ENCODE results near the gene CLEC4M.

The CLEC4M gene

DNA sequence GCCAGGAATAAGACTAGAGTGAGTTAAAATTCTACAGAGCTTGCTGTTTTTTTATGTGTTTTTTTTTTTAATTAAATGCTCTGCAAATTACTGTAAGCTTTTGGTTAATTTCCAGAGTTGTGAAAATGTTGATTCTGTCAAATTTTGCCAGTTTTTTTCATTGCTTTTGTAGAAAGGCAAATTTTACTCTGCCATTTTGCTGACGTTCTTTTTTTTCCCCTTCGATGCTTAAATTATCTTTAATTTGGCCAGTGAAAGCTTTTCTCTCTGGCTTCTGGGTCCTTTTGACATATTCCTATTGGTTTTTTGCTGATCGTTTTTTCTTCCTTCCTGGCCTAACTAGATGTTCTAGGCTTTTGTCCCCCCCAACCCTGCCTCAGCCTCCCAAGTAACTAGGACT lies 43.2 kb downstream of the CLEC4M start:
- H3K27ac ChIP-seq (ENCODE audit: low read length), result no peak overlapping the region
- H3K27me3 ChIP-seq (ENCODE audit: insufficient read depth, low read length, poor library complexity), result no peaks in the 10 kb centered on the region
- no peak overlapping the region for H3K4me3 ChIP-seq (ENCODE audit: low read depth in 1 of 2, low read length in 2 of 2)
- no peak overlapping the region for H2AFZ ChIP-seq (ENCODE audit: low read depth, low read length)
- no peaks in the 10 kb centered on the region for H4K20me1 ChIP-seq (ENCODE audit: insufficient read depth, low read length)
- ATAC-seq (ENCODE audit: insufficient read depth, low read depth) (no peak), DNase-seq (no peak)
- no peak overlapping the region for H3K9ac ChIP-seq (ENCODE audit: low read depth, low read length)
- TF ChIP-seq, protein P1, sequence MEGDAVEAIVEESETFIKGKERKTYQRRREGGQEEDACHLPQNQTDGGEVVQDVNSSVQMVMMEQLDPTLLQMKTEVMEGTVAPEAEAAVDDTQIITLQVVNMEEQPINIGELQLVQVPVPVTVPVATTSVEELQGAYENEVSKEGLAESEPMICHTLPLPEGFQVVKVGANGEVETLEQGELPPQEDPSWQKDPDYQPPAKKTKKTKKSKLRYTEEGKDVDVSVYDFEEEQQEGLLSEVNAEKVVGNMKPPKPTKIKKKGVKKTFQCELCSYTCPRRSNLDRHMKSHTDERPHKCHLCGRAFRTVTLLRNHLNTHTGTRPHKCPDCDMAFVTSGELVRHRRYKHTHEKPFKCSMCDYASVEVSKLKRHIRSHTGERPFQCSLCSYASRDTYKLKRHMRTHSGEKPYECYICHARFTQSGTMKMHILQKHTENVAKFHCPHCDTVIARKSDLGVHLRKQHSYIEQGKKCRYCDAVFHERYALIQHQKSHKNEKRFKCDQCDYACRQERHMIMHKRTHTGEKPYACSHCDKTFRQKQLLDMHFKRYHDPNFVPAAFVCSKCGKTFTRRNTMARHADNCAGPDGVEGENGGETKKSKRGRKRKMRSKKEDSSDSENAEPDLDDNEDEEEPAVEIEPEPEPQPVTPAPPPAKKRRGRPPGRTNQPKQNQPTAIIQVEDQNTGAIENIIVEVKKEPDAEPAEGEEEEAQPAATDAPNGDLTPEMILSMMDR (IDR thresholded peaks at IDR 0.05; ENCODE audit: borderline replicate concordance, extremely low read depth, low read length, poor library complexity, severe bottlenecking), result no peak
- no peak for TF ChIP-seq EZH2 (IDR thresholded peaks at IDR 0.05; ENCODE audit: borderline replicate concordance, low read depth, low read length, severe bottlenecking)
- no peak overlapping the region for H3K4me2 ChIP-seq (ENCODE audit: insufficient read depth, low read length)
- no peaks in the 10 kb centered on the region for H3K79me2 ChIP-seq (ENCODE audit: insufficient read depth, low read length)
- no peaks in the 10 kb centered on the region for H3K36me3 ChIP-seq (ENCODE audit: insufficient read depth, low read length)
- no peaks in the 10 kb centered on the region for H3K4me1 ChIP-seq (ENCODE audit: insufficient read depth, low read length)
- no peaks in the 10 kb centered on the region for H3K9me3 ChIP-seq (ENCODE audit: insufficient read depth, low read length, severe bottlenecking)

DNA sequence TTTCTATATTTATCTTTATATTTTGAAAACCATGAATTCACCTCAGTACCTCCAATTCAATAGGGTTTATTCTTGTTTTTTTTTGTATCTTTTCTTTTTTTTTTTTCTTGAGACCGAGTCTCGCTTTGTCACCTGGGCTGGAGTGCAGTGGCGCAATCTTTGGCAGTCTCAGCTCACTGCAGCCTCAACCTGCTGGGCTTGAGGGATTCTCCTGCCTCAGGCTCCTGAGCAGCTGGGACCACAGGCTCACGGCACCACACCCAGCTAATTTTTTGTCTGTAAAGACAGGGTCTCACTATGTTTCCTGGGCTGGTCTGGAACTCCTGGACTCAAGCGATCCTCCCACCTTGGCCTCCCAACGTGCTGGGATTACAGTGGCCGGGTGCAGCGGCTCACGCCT lies 43.8 kb downstream of the CLEC4M start:
- DNase-seq (no peak), ATAC-seq (ENCODE audit: insufficient read depth, low read depth) (no peak)
- H3K9me3 ChIP-seq (ENCODE audit: insufficient read depth, low read length, severe bottlenecking), result no peaks in the 10 kb centered on the region
- H3K27ac ChIP-seq (ENCODE audit: low read length), result no peak overlapping the region
- no peak overlapping the region for H3K4me2 ChIP-seq (ENCODE audit: insufficient read depth, low read length)
- no peak overlapping the region for H2AFZ ChIP-seq (ENCODE audit: low read depth, low read length)
- TF ChIP-seq EZH2 (IDR thresholded peaks at IDR 0.05; ENCODE audit: borderline replicate concordance, low read depth, low read length, severe bottlenecking), result no peak
- TF ChIP-seq, protein P1 (IDR thresholded peaks at IDR 0.05; ENCODE audit: borderline replicate concordance, extremely low read depth, low read length, poor library complexity, severe bottlenecking), result no peak
- H3K9ac ChIP-seq (ENCODE audit: low read depth, low read length), result no peak overlapping the region
- no peaks in the 10 kb centered on the region for H4K20me1 ChIP-seq (ENCODE audit: insufficient read depth, low read length)
- no peak overlapping the region for H3K4me3 ChIP-seq (ENCODE audit: low read depth in 1 of 2, low read length in 2 of 2)
- no peaks in the 10 kb centered on the region for H3K36me3 ChIP-seq (ENCODE audit: insufficient read depth, low read length)
- H3K4me1 ChIP-seq (ENCODE audit: insufficient read depth, low read length), result no peaks in the 10 kb centered on the region
- no peaks in the 10 kb centered on the region for H3K27me3 ChIP-seq (ENCODE audit: insufficient read depth, low read length, poor library complexity)
- no peaks in the 10 kb centered on the region for H3K79me2 ChIP-seq (ENCODE audit: insufficient read depth, low read length)

DNA sequence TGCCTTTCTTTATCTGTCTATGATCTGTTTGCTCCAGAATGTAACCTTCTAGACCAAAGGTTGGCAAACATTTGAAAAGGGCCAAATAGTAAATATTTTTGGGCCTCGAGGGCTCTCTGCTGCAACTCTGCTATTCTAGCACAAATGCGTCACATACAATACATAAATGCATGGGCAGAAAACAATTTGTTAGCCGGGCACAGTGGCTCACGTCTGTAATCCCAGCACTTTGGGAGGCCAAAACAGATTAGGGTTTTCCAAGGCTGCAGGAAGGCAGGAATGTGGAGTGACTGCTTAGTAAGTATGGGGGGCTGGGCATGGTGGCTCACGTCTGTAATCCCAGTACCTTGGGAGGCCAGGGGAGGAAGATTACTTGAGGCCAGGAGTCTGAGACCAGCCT lies 45.1 kb downstream of the CLEC4M start:
- Histone ChIP-seq H3K9me3 (ENCODE audit: insufficient read depth, low read length, severe bottlenecking) (no peaks in the 10 kb centered on the region), H3K4me1 (ENCODE audit: insufficient read depth, low read length) (no peaks in the 10 kb centered on the region), H3K27me3 (ENCODE audit: insufficient read depth, low read length, poor library complexity) (no peaks in the 10 kb centered on the region), H3K27ac (ENCODE audit: low read length) (no peak overlapping the region), H2AFZ (ENCODE audit: low read depth, low read length) (no peak overlapping the region), H4K20me1 (ENCODE audit: insufficient read depth, low read length) (no peaks in the 10 kb centered on the region), H3K4me3 (ENCODE audit: low read depth in 1 of 2, low read length in 2 of 2) (no peak overlapping the region), H3K4me2 (ENCODE audit: insufficient read depth, low read length) (no peak overlapping the region), H3K9ac (ENCODE audit: low read depth, low read length) (no peak overlapping the region), H3K79me2 (ENCODE audit: insufficient read depth, low read length) (no peaks in the 10 kb centered on the region), H3K36me3 (ENCODE audit: insufficient read depth, low read length) (no peaks in the 10 kb centered on the region)
- DNase-seq (no peak), ATAC-seq (ENCODE audit: insufficient read depth, low read depth) (no peak)
- TF ChIP-seq, protein P1 (IDR thresholded peaks at IDR 0.05; ENCODE audit: borderline replicate concordance, extremely low read depth, low read length, poor library complexity, severe bottlenecking), result no peak
- no peak for TF ChIP-seq EZH2 (IDR thresholded peaks at IDR 0.05; ENCODE audit: borderline replicate concordance, low read depth, low read length, severe bottlenecking)

DNA sequence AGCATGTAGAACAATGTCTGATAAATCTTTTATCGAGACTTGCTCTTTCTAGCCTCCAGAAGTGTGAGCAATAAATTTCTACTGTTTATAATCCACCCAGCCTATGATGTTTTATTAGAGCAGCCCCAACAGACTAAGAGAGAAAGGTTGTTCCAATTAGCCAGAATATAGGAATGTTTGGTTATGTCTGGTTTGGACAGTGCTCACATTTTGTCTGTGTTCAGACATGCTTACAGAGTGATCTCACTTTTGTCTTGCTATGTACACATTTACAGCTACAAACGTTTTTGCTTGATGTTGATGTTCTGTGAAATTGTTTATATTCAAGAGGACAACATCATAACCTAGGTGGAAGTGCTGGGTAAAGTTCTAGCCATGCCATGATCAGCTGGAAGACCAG lies 48.9 kb downstream of the CLEC4M start:
- no peaks in the 10 kb centered on the region for H3K36me3 ChIP-seq (ENCODE audit: insufficient read depth, low read length)
- H3K9ac ChIP-seq (ENCODE audit: low read depth, low read length), result no peak overlapping the region
- H3K4me3 ChIP-seq (ENCODE audit: low read depth in 1 of 2, low read length in 2 of 2), result no peak overlapping the region
- H3K9me3 ChIP-seq (ENCODE audit: insufficient read depth, low read length, severe bottlenecking), result no peaks in the 10 kb centered on the region
- ATAC-seq (ENCODE audit: insufficient read depth, low read depth) (no peak), DNase-seq (no peak)
- no peaks in the 10 kb centered on the region for H4K20me1 ChIP-seq (ENCODE audit: insufficient read depth, low read length)
- no peaks in the 10 kb centered on the region for H3K79me2 ChIP-seq (ENCODE audit: insufficient read depth, low read length)
- H2AFZ ChIP-seq (ENCODE audit: low read depth, low read length), result no peak overlapping the region
- H3K4me1 ChIP-seq (ENCODE audit: insufficient read depth, low read length), result no peaks in the 10 kb centered on the region
- H3K27me3 ChIP-seq (ENCODE audit: insufficient read depth, low read length, poor library complexity), result no peaks in the 10 kb centered on the region
- TF ChIP-seq, protein P1 (IDR thresholded peaks at IDR 0.05; ENCODE audit: borderline replicate concordance, extremely low read depth, low read length, poor library complexity, severe bottlenecking), result no peak
- no peak for TF ChIP-seq EZH2 (IDR thresholded peaks at IDR 0.05; ENCODE audit: borderline replicate concordance, low read depth, low read length, severe bottlenecking)
- H3K27ac ChIP-seq (ENCODE audit: low read length), result no peak overlapping the region
- no peak overlapping the region for H3K4me2 ChIP-seq (ENCODE audit: insufficient read depth, low read length)

All from DND-41 (cell line).